ENCODE measurements around the gene ARFGEF2. TPM values are rescaled to one million over a fixed set of nuclear protein-coding genes. Genes with fewer than 3 reads are reported as not detected.
A peak's percentile ranks its signal among the peaks of the same experiment; 100 is the strongest.

ARFGEF2 gene
- 13.9 and 16.6 TPM in 2 replicates for total RNA-seq (ENCODE audit: low replicate concordance)

- no peaks in the 10 kb centered on the region for H3K9me3 ChIP-seq (ENCODE audit: low read depth)
- H3K27ac ChIP-seq = peak within 1 kb of the TSS; percentile 84
- H3K27me3 ChIP-seq = no peaks in the 10 kb centered on the region
- peak within 1 kb of the TSS; percentile 60 for H3K27ac Mint-ChIP-seq
- H3K36me3 Mint-ChIP-seq = no peaks in the 10 kb centered on the region
- no peaks in the 10 kb centered on the region for H3K9me3 Mint-ChIP-seq
- H3K36me3 ChIP-seq = no peaks in the 10 kb centered on the region
- peak within 1 kb of the TSS; percentile 87 for H3K9ac ChIP-seq
- peak; percentile 99 for DNase-seq (ENCODE audit: low spot score)
- no peaks in the 10 kb centered on the region for H3K27me3 Mint-ChIP-seq (ENCODE audit: insufficient read depth, low read depth)
- H2AFZ ChIP-seq (replicated peaks) = peak within 1 kb of the TSS; percentile 88
- no peaks in the 10 kb centered on the region for H4K20me1 ChIP-seq (ENCODE audit: low read depth)
- peaks cover 7% of the 10 kb centered on the region for H3F3A ChIP-seq (ENCODE audit: low read depth)
- peak within 1 kb of the TSS; percentile 96 for H3K4me3 Mint-ChIP-seq
- peak within 1 kb of the TSS; percentile 84 for H3K4me2 ChIP-seq
- peak within 1 kb of the TSS; percentile 70 for H3K4me3 ChIP-seq
- H3K4me1 ChIP-seq = peaks cover 9% of the 10 kb centered on the region
- H3K79me2 ChIP-seq (ENCODE audit: low read depth) = peaks cover 44% of the 10 kb centered on the region
- TF ChIP-seq EZH2 (IDR thresholded peaks at IDR 0.05) (no peak), CTCF (IDR thresholded peaks at IDR 0.05) (peak; percentile 31), EZH2phosphoT487 (IDR thresholded peaks at IDR 0.05) (no peak)
- peaks cover 30% of the 10 kb centered on the region for H3K4me1 Mint-ChIP-seq
Observed at GRCh38 chr20:48921168-48921882, at the start of gene ARFGEF2. ARFGEF2 (plus strand) TSS chr20:48921711; CDS start chr20:48921890, 179 bp downstream.

GRCh38 chr20:48875233-48875913 lies 46.1 kb upstream of the ARFGEF2 start:
- no peaks in the 10 kb centered on the region for H3K9me3 Mint-ChIP-seq
- Histone ChIP-seq H3F3A (ENCODE audit: low read depth) (no peaks in the 10 kb centered on the region), H3K79me2 (ENCODE audit: low read depth) (no peaks in the 10 kb centered on the region), H3K4me3 (no peak overlapping the region), H3K27me3 (no peaks in the 10 kb centered on the region), H3K27ac (no peak overlapping the region), H2AFZ (replicated peaks) (no peak overlapping the region), H4K20me1 (ENCODE audit: low read depth) (no peaks in the 10 kb centered on the region), H3K9ac (no peak overlapping the region), H3K36me3 (no peaks in the 10 kb centered on the region), H3K4me2 (no peak overlapping the region), H3K4me1 (no peaks in the 10 kb centered on the region), H3K9me3 (ENCODE audit: low read depth) (no peaks in the 10 kb centered on the region)
- no peaks in the 10 kb centered on the region for H3K4me1 Mint-ChIP-seq
- H3K27me3 Mint-ChIP-seq (ENCODE audit: insufficient read depth, low read depth) = peaks cover 4% of the 10 kb centered on the region
- no peak overlapping the region for H3K4me3 Mint-ChIP-seq
- H3K36me3 Mint-ChIP-seq = no peaks in the 10 kb centered on the region
- no peak overlapping the region for H3K27ac Mint-ChIP-seq
- TF ChIP-seq EZH2phosphoT487 (IDR thresholded peaks at IDR 0.05) = no peak
- TF ChIP-seq CTCF (IDR thresholded peaks at IDR 0.05) = no peak
- no peak for TF ChIP-seq EZH2 (IDR thresholded peaks at IDR 0.05)
- no peak for DNase-seq (ENCODE audit: low spot score)

- no peak for TF ChIP-seq CTCF (IDR thresholded peaks at IDR 0.05)
- TF ChIP-seq EZH2 (IDR thresholded peaks at IDR 0.05) = no peak
- no peak for TF ChIP-seq EZH2phosphoT487 (IDR thresholded peaks at IDR 0.05)
- H3K9ac ChIP-seq = no peak overlapping the region
- Mint-ChIP-seq H3K9me3 (no peaks in the 10 kb centered on the region), H3K27ac (no peak overlapping the region), H3K36me3 (no peaks in the 10 kb centered on the region), H3K4me3 (no peak overlapping the region), H3K4me1 (no peaks in the 10 kb centered on the region), H3K27me3 (ENCODE audit: insufficient read depth, low read depth) (peaks cover 3% of the 10 kb centered on the region)
- H3K4me2 ChIP-seq = no peak overlapping the region
- H3K27me3 ChIP-seq = no peaks in the 10 kb centered on the region
- no peak overlapping the region for H3K27ac ChIP-seq
- DNase-seq (ENCODE audit: low spot score) = no peak
- H4K20me1 ChIP-seq (ENCODE audit: low read depth) = no peaks in the 10 kb centered on the region
- H3K36me3 ChIP-seq = no peaks in the 10 kb centered on the region
- H3K79me2 ChIP-seq (ENCODE audit: low read depth) = no peaks in the 10 kb centered on the region
- no peak overlapping the region for H2AFZ ChIP-seq (replicated peaks)
- H3K4me1 ChIP-seq = no peaks in the 10 kb centered on the region
- H3F3A ChIP-seq (ENCODE audit: low read depth) = no peaks in the 10 kb centered on the region
- no peaks in the 10 kb centered on the region for H3K9me3 ChIP-seq (ENCODE audit: low read depth)
- H3K4me3 ChIP-seq = no peak overlapping the region
Observed at GRCh38 chr20:48875914-48876240, 45.6 kb upstream of the ARFGEF2 start.

Data from neural progenitor cell (in vitro differentiated cells).